Measurements from ENCODE around the gene BCAS4.

Gene BCAS4

DNA sequence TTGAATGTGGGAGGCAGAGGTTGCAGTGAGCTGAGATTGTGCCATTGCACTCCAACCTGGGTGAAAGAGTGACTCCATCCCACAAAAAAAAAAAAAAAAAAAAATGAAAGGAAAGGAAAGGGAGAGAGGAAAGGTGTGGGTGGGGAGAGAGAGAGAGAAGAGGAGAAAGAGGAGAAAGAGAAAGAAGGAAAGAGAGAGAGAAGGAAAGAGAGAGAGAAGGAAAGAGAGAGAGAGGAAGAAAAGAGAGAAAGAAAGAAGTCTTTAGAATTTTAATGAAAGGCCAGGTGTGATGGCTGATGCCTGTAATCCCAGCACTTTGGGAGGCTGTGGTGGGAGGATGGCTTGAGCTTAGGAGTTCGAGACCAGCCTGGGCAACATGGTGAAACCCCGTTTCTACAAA, 7.7 kb upstream of the BCAS4 start:
- H3K9me3 ChIP-seq (ENCODE audit: control insufficient read depth, insufficient read depth, low read length), result no peaks in the 10 kb centered on the region
- H4K20me1 ChIP-seq (ENCODE audit: control insufficient read depth, insufficient read depth, low read depth, low read length), result no peaks in the 10 kb centered on the region
- H3F3A ChIP-seq (ENCODE audit: control insufficient read depth, insufficient read depth), result peaks cover 4% of the 10 kb centered on the region; the same call in 1 of the 2 replicates
- H3K27me3 ChIP-seq (ENCODE audit: control insufficient read depth, low read length), result no peaks in the 10 kb centered on the region
- no peaks in the 10 kb centered on the region for H3K9me2 ChIP-seq (replicated peaks; ENCODE audit: control insufficient read depth, low read length)
- H3K4me2 ChIP-seq (ENCODE audit: low read length), result no peak overlapping the region
- H3K27ac ChIP-seq (ENCODE audit: low read depth, low read length), result no peak overlapping the region
- no peak overlapping the region for H3K4me3 ChIP-seq (ENCODE audit: low read length)
- no peak for TF ChIP-seq CTCF (IDR thresholded peaks at IDR 0.05; ENCODE audit: low read depth, low read length, poor library complexity, severe bottlenecking)
- no peak for TF ChIP-seq EZH2phosphoT487 (IDR thresholded peaks at IDR 0.05; ENCODE audit: borderline replicate concordance, low read length)
- H3K4me1 ChIP-seq (ENCODE audit: control insufficient read depth, low read length), result peaks cover 26% of the 10 kb centered on the region
- no peaks in the 10 kb centered on the region for H3K79me2 ChIP-seq (ENCODE audit: control insufficient read depth, low read length)
- no peaks in the 10 kb centered on the region for H3K36me3 ChIP-seq (ENCODE audit: control insufficient read depth, low read length)

DNA sequence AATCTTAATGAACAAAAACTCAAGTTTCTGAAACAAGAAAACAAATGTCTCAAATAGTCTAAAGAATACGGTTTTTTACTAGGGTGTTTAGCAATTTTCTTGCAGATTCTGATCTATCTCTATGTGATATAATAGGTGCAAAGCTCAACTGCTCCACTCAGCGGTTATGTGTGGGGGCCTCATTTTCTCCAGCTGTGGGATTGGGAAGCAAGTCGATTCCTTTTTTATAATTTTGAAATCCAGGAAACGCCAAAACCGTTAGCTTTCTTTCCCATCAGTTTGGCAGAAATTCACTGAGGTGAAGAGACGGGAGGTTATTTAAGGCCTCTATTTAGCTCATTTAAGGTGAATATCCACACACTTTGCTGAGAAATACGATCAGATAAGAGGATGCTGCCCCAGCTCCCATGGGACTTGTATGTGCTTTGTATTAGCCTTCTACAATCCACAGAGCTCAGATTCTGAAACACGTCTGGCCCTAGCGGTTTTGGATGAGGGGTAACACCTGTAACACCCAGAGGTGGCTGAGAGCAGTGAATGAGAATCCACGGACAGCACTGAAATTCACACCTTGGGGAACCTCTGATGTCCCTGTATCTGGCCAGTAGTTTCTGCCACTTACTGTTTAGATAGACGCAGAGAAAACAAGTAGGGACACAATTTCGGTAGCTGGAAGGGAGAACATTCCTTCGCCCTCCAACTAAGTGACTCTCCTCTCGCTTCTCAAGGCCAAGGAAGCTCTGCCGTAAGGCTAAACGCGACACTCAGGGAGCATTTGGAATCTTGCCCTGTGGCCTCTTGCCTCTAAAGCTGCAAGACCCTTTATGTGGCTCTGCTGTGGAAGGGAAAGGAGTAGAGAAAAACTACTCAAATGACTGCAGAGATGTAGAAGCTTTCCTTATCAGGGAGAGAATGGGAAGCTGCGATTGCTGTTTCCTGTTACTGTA, 6.5 kb upstream of the BCAS4 start:
- Histone ChIP-seq H3K4me2 (ENCODE audit: low read length) (peak overlapping the region; percentile 32), H3K9me2 (replicated peaks; ENCODE audit: control insufficient read depth, low read length) (no peaks in the 10 kb centered on the region), H3K4me1 (ENCODE audit: control insufficient read depth, low read length) (peaks cover 34% of the 10 kb centered on the region), H4K20me1 (ENCODE audit: control insufficient read depth, insufficient read depth, low read depth, low read length) (no peaks in the 10 kb centered on the region), H3K4me3 (ENCODE audit: low read length) (no peak overlapping the region), H3K27ac (ENCODE audit: low read depth, low read length) (no peak overlapping the region), H3K9me3 (ENCODE audit: control insufficient read depth, insufficient read depth, low read length) (no peaks in the 10 kb centered on the region), H3K36me3 (ENCODE audit: control insufficient read depth, low read length) (no peaks in the 10 kb centered on the region), H3F3A (ENCODE audit: control insufficient read depth, insufficient read depth) (peaks cover 8% of the 10 kb centered on the region), H3K79me2 (ENCODE audit: control insufficient read depth, low read length) (no peaks in the 10 kb centered on the region), H3K27me3 (ENCODE audit: control insufficient read depth, low read length) (no peaks in the 10 kb centered on the region)
- TF ChIP-seq EZH2phosphoT487 (IDR thresholded peaks at IDR 0.05; ENCODE audit: borderline replicate concordance, low read length), result no peak
- peak; percentile 51 for TF ChIP-seq CTCF (IDR thresholded peaks at IDR 0.05; ENCODE audit: low read depth, low read length, poor library complexity, severe bottlenecking)

DNA sequence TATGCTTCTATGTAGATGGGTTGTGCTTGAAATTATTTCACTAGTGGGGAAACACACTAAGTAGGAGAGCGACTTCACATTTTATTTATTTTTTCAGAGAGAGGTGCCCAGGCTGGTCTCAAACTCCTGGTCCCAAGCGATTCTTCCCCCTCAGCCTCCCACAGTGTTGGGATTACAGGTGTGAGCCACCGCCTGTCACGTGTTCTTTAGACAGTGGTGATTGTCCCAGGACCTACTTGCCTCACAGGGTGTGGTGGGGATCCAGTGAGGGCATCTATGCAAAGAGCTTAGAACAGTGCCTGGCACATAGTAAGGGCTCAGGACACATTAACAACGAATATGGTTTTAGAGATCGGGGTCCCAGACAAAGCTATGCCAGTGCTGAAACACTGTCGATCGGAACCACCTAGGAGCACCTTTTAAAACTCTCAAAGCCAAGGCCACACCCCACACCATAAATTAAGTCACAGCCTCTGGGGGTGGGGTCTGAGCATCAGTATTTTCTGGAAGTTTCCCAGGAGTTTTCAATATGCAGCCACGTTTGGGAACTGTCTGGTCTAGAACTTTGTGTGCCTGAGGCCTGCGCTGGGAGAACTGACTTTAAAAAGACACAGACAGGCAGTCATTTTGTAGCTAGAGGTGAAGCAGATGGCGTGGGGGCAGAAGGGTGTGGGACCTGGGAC, 4.8 kb upstream of the BCAS4 start:
- Histone ChIP-seq H3K9me2 (replicated peaks; ENCODE audit: control insufficient read depth, low read length) (no peaks in the 10 kb centered on the region), H3K4me1 (ENCODE audit: control insufficient read depth, low read length) (peaks cover 47% of the 10 kb centered on the region), H3K27ac (ENCODE audit: low read depth, low read length) (no peak overlapping the region), H3K4me3 (ENCODE audit: low read length) (no peak overlapping the region), H3K4me2 (ENCODE audit: low read length) (peak overlapping the region; percentile 59), H3K9me3 (ENCODE audit: control insufficient read depth, insufficient read depth, low read length) (no peaks in the 10 kb centered on the region), H3F3A (ENCODE audit: control insufficient read depth, insufficient read depth) (peaks cover 17% of the 10 kb centered on the region), H3K27me3 (ENCODE audit: control insufficient read depth, low read length) (no peaks in the 10 kb centered on the region), H3K79me2 (ENCODE audit: control insufficient read depth, low read length) (peaks cover 3% of the 10 kb centered on the region), H3K36me3 (ENCODE audit: control insufficient read depth, low read length) (peaks cover 3% of the 10 kb centered on the region), H4K20me1 (ENCODE audit: control insufficient read depth, insufficient read depth, low read depth, low read length) (no peaks in the 10 kb centered on the region)
- no peak for TF ChIP-seq EZH2phosphoT487 (IDR thresholded peaks at IDR 0.05; ENCODE audit: borderline replicate concordance, low read length)
- no peak for TF ChIP-seq CTCF (IDR thresholded peaks at IDR 0.05; ENCODE audit: low read depth, low read length, poor library complexity, severe bottlenecking)

All from DOHH2 (cell line).